Omental fat pad (tissue), 4 donors: Measurements from ENCODE around the gene DENND10. TPM values are rescaled to one million over a fixed set of nuclear protein-coding genes. Genes with fewer than 3 reads are reported as not detected.
A peak's percentile ranks its signal among the peaks of the same experiment; 100 is the strongest.

Experiments used
- ATAC-seq: fragments of 150-250 bp; one replicate; pipeline ENCODE4 v1.9.1; 2016; ENCODE audit warnings: mild to moderate bottlenecking, moderate library complexity; ENCODE audit not compliant: low FRiP score
- DNase-seq: peaks from one replicate; pipeline ENCODE4 v3.0.0-alpha.2; 2019; ENCODE audit warnings: low spot score
- CTCF ChIP-seq, 3 donors: fragments of 450-650 bp; IDR thresholded peaks; one replicate each; pipeline ENCODE4 v1.5.1; 2016 to 2017; ENCODE audit warnings: antibody characterized with exemption in 3 of 3, mild to moderate bottlenecking in 3 of 3, moderate library complexity in 2 of 3
- total RNA-seq, 4 donors: library from RNA; depleted of rRNA; stranded (reverse); fragments of >200 nt; gene quantifications; one replicate each; pipeline ENCODE4 v1.1.0, GENCODE V29; 2016

The DENND10 gene
- total RNA-seq, 4 donors from 2014 or later, result 37.9 to 68.4 (median 49.7) TPM

- ATAC-seq (no peak), DNase-seq (no peak)
- TF ChIP-seq CTCF (IDR thresholded peaks at IDR 0.05), result no peak
These were observed 33.3 kb upstream of the DENND10 start for GRCh38 chr10:119070395-119071165.

GRCh38 chr10:119073584-119073983, 30.3 kb upstream of the DENND10 start:
- no peak for ATAC-seq
- TF ChIP-seq CTCF (IDR thresholded peaks at IDR 0.05), result no peak
- DNase-seq, result no peak

GRCh38 chr10:119078422-119079179, 25.3 kb upstream of the DENND10 start:
- TF ChIP-seq CTCF (IDR thresholded peaks at IDR 0.05), result no peak

GRCh38 chr10:119079599-119080520, 24.1 kb upstream of the DENND10 start:
- ATAC-seq, result peak; percentile 88
- no peak for TF ChIP-seq CTCF (IDR thresholded peaks at IDR 0.05)
- peak; percentile 44 for DNase-seq

More at GRCh38 chr10:119078422-119079179, 25.3 kb upstream of the DENND10 start:
- DNase-seq (no peak), ATAC-seq (no peak)

GRCh38 chr10:119080521-119081259, 23.2 kb upstream of the DENND10 start, which contains the start of gene EIF3A:
EIF3A (minus strand) TSS chr10:119080817; CDS start chr10:119080676, 141 bp downstream.
- TF ChIP-seq CTCF (IDR thresholded peaks at IDR 0.05), result no peak
- DNase-seq (peak; percentile 55), ATAC-seq (peak; percentile 91)

GRCh38 chr10:119084896-119085295, 19.0 kb upstream of the DENND10 start:
- ATAC-seq (no peak), DNase-seq (no peak)

More at GRCh38 chr10:119084896-119085295, 19.0 kb upstream of the DENND10 start:
- no peak for TF ChIP-seq CTCF (IDR thresholded peaks at IDR 0.05)
